Pancreas (tissue), 10 donors: ENCODE measurements around the gene PXYLP1. TPM values are rescaled to one million over a fixed set of nuclear protein-coding genes. Genes with fewer than 3 reads are reported as not detected.

Experiments
- ATAC-seq, 4 donors: fragments of 200-7000 bp; cut with Tn5 transposase; one replicate each; pipeline versions ENCODE4 v1.8.0 to v1.9.1; 2020; ENCODE audit warnings: mild to moderate bottlenecking in 4 of 4, moderate library complexity in 4 of 4
- DNase-seq, 6 donors: peaks; one replicate each; pipeline ENCODE4 v3.0.0-alpha.2; 2020
- FAIRE-seq: peaks from 2 replicates; lab custom pipeline; 2012; peaks lifted over from hg19 to GRCh38; lab: Jason Lieb, UNC
- H3K27ac ChIP-seq, 4 donors: fragments of 200-600 bp; sonication (generic); 1 replicate in 3 of 4; 2 replicates in 1 of 4; pipeline versions ENCODE4 v1.5.0 to v1.8.0; 2020
- H3K27me3 ChIP-seq, 4 donors: fragments of 200-600 bp; one replicate each; pipeline ENCODE4 v1.8.0; 2021
- H3K36me3 ChIP-seq, 3 donors: fragments of 200-600 bp; sonication (generic) in 1 of 3; one replicate each; pipeline versions ENCODE4 v1.5.0 to v1.8.0; 2020 to 2021
- H3K4me1 ChIP-seq, 3 donors: fragments of 200-600 bp; one replicate each; pipeline ENCODE4 v1.8.0; 2021
- H3K4me3 ChIP-seq, 4 donors: fragments of 200-600 bp; sonication (generic) in 2 of 4; one replicate each; pipeline versions ENCODE4 v1.5.0 to v1.8.0; 2020 to 2021
- H3K9me3 ChIP-seq, 4 donors: fragments of 200-600 bp; one replicate each; pipeline ENCODE4 v1.8.0; 2021
- CTCF ChIP-seq, 4 donors: fragments of 200-600 bp; sonication (generic) in 3 of 4; IDR thresholded peaks; one replicate each; pipeline versions ENCODE4 v1.5.0 to v1.8.0; 2021; ENCODE audit warnings: antibody characterized with exemption in 4 of 4
- WGBS, 2 donors: extraction: QIAGEN DNeasy Blood & Tissue Kit; methylation state at CpG; one replicate each; pipeline ENCODE4 v1.1.7; 2013; 5-methylcytosine and 5-hydroxymethylcytosine counted together
- intact Hi-C, 3 donors: fragments of 100-400 bp; cut with DNase I; formaldehyde crosslinking; loops; one replicate each; pipeline versions ENCODE4 v1.11.1 to v1.14.2; 2022
- polyA plus RNA-seq, 2 donors: library from polyadenylated mRNA; stranded (reverse); fragments of 200-250 nt; gene quantifications; one replicate each; pipeline ENCODE4 v1.2.3, GENCODE V29; 2013
- total RNA-seq, 6 donors: library from RNA; stranded (reverse); fragmentation: NEBNext Ultra II Directional in 4 of 6; extraction: Animal tissue kit (Norgen Biotek cat#: 25700) in 4 of 6; gene quantifications; one replicate each; pipeline versions ENCODE4 v1.2.1 to v1.2.4, GENCODE V29; 2021 to 2023
- donor health status: healthy with polysubstance abuse.
- donor health status: DM: no; HTN: no; CAD: no; lungs with moderate emphysema.
- donor health status: DM: no; HTN: no; CAD: no.
- donor health status: control.
- donor health status: control.
- donor health status: Bipolar disorder and iron deficiency.
- donor health status: DM: yes; HTN: yes; CAD: no.
- donor health status: DM: no; HTN: no; CAD: no.
- donor health status: DM: no; HTN: no; CAD: no.
- donor health status: DM: yes; HTN: yes; CAD: no.

Gene PXYLP1
- total and polyA plus RNA-seq, 8 donors = 6.0 to 11.6 (median 7.7) TPM

GRCh38 chr3:141227216-141227615 is 4.4 kb upstream of the PXYLP1 start:
- intact Hi-C loops = no loop called here
- 91 to 95% methylated on average over 3 of the region's 3 CpGs for WGBS, 2 donors
- ATAC-seq (no peak), DNase-seq (no peak), FAIRE-seq (no peak)
- Histone ChIP-seq H3K27me3 (no peaks in the 10 kb centered on the region), H3K36me3 (no peaks in the 10 kb centered on the region), H3K9me3 (no peaks in the 10 kb centered on the region), H3K4me3 (no peak overlapping the region), H3K4me1 (peaks cover 0 to 9% (median 4%) of the 10 kb centered on the region in 3 donors), H3K27ac (no peak overlapping the region)
- TF ChIP-seq CTCF (IDR thresholded peaks at IDR 0.05) = no peak

GRCh38 chr3:141227752-141228151 is 3.9 kb upstream of the PXYLP1 start:
- Histone ChIP-seq H3K4me3 (no peak overlapping the region), H3K4me1 (peaks cover 0 to 9% (median 4%) of the 10 kb centered on the region in 3 donors), H3K36me3 (no peaks in the 10 kb centered on the region), H3K9me3 (no peaks in the 10 kb centered on the region), H3K27me3 (no peaks in the 10 kb centered on the region), H3K27ac (no peak overlapping the region)
- FAIRE-seq (no peak), DNase-seq (no peak), ATAC-seq (no peak)
- TF ChIP-seq CTCF (IDR thresholded peaks at IDR 0.05) = no peak
- intact Hi-C loops = no loop called here

DNA sequence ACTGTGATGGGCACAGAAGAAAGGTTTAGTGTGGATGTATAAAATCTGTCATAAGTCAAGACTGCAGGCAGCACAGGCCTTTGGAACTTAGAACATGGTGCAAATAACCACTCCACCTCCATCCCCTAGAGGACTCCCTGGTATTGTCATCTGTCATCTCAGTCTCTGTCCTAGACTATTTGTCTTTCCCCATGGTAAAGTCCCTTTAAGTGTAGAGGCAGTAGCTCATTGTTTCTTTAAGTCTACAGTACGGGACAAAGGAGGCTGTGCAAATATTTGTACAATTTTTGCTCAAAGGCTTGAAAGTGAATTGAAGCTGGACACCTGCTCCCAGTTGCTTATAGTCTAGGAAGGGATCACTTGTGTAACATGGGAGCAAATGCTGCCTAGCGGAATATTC is 3.2 kb upstream of the PXYLP1 start:
- 30 to 31% methylated on average over 2 of the region's 2 CpGs for WGBS, 2 donors
- Histone ChIP-seq H3K27me3 (no peaks in the 10 kb centered on the region), H3K27ac (peak overlapping the region in 1 of 4 donors; percentile 7), H3K4me1 (peaks cover 0 to 9% (median 4%) of the 10 kb centered on the region in 3 donors), H3K9me3 (no peaks in the 10 kb centered on the region), H3K4me3 (no peak overlapping the region), H3K36me3 (no peaks in the 10 kb centered on the region)
- intact Hi-C loops = no loop called here
- DNase-seq = no peak
- TF ChIP-seq CTCF (IDR thresholded peaks at IDR 0.05) = no peak
- FAIRE-seq = no peak
- ATAC-seq = peak in 2 of 4 donors; percentile 11 to 20

- H3K4me3 ChIP-seq = no peak overlapping the region
- no peak for ATAC-seq
- intact Hi-C loops = no loop called here
- peaks cover 0 to 9% (median 4%) of the 10 kb centered on the region in 3 donors for H3K4me1 ChIP-seq
- no peaks in the 10 kb centered on the region for H3K36me3 ChIP-seq
- H3K27me3 ChIP-seq = no peaks in the 10 kb centered on the region
- peak overlapping the region in 1 of 4 donors; percentile 7 for H3K27ac ChIP-seq
- FAIRE-seq = no peak
- no peak for DNase-seq
- no peaks in the 10 kb centered on the region for H3K9me3 ChIP-seq
- whole genome bisulfite sequencing, 2 donors = 56 to 63% methylated on average over 3 of the region's 3 CpGs
- no peak for TF ChIP-seq CTCF (IDR thresholded peaks at IDR 0.05)
Observed at GRCh38 chr3:141229132-141229531, 2.5 kb upstream of the PXYLP1 start.

DNA sequence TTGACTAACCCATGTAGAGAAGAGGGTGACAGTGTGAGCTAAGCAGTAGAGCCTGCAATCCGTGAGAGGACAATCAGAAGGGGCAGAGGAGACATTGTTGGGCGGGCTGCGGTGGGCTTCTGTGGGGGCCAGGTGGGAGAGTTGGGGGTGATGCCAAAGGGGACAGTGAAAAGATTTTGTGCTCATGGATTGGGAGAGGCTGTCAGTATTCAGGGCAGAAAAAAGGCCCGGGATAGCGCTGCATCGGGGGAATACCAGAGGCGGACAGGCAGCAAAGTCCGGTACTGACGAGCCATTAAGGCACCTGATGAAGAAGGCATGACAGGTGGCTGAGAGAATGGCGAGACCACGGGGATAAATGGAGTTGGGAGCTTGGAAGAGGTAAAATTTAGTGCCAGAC is 1.3 kb upstream of the PXYLP1 start:
- H3K27me3 ChIP-seq = no peaks in the 10 kb centered on the region
- FAIRE-seq (no peak), ATAC-seq (no peak), DNase-seq (no peak)
- no peak for TF ChIP-seq CTCF (IDR thresholded peaks at IDR 0.05)
- H3K27ac ChIP-seq = no peak overlapping the region
- peaks cover 0 to 9% (median 4%) of the 10 kb centered on the region in 3 donors for H3K4me1 ChIP-seq
- H3K4me3 ChIP-seq = no peak overlapping the region
- intact Hi-C loops = no loop called here
- H3K36me3 ChIP-seq = no peaks in the 10 kb centered on the region
- H3K9me3 ChIP-seq = no peaks in the 10 kb centered on the region
- WGBS, 2 donors = 96 to 99% methylated on average over 11 of the region's 11 CpGs
